ENCODE results near the gene FN1.

The FN1 gene

DNA sequence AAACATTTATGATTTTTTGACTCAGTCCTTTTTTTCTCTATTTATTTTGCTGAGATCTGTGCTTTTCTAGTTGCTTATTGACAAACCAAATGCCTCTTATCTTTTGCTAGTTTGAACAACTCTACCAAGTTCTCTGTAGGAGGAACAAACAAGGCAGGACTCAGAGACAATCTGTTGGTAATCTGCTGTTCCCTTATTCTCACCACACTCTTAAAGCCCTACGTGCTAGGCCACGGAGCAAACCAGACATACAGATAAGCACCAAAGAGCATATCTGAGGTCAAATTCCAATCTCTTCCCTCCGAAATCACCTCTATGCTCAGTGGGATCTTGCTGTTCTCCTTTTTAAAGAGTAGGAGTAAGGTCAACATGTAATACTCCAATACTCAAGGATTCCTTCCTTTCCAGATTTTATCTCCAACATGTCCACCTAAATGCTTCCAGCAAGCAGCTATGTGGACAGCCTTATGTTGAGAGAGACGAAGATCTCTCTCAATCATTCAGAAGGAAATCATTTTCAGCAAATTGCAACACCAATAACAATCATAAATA is 18.4 kb downstream of the FN1 start:
- Histone ChIP-seq H3K9ac (ENCODE audit: low read depth, low read length) (no peak overlapping the region), H3K4me2 (ENCODE audit: insufficient read depth, low read length) (no peak overlapping the region), H3K9me3 (ENCODE audit: insufficient read depth, low read length, severe bottlenecking) (no peaks in the 10 kb centered on the region), H3K27ac (ENCODE audit: low read length) (no peak overlapping the region), H4K20me1 (ENCODE audit: insufficient read depth, low read length) (no peaks in the 10 kb centered on the region), H3K79me2 (ENCODE audit: insufficient read depth, low read length) (no peaks in the 10 kb centered on the region), H3K4me1 (ENCODE audit: insufficient read depth, low read length) (no peaks in the 10 kb centered on the region), H3K36me3 (ENCODE audit: insufficient read depth, low read length) (no peaks in the 10 kb centered on the region), H3K27me3 (ENCODE audit: insufficient read depth, low read length, poor library complexity) (no peaks in the 10 kb centered on the region), H2AFZ (ENCODE audit: low read depth, low read length) (no peak overlapping the region), H3K4me3 (ENCODE audit: low read depth in 1 of 2, low read length in 2 of 2) (no peak overlapping the region)
- ATAC-seq (ENCODE audit: insufficient read depth, low read depth) (no peak), DNase-seq (no peak)
- TF ChIP-seq, protein P1, sequence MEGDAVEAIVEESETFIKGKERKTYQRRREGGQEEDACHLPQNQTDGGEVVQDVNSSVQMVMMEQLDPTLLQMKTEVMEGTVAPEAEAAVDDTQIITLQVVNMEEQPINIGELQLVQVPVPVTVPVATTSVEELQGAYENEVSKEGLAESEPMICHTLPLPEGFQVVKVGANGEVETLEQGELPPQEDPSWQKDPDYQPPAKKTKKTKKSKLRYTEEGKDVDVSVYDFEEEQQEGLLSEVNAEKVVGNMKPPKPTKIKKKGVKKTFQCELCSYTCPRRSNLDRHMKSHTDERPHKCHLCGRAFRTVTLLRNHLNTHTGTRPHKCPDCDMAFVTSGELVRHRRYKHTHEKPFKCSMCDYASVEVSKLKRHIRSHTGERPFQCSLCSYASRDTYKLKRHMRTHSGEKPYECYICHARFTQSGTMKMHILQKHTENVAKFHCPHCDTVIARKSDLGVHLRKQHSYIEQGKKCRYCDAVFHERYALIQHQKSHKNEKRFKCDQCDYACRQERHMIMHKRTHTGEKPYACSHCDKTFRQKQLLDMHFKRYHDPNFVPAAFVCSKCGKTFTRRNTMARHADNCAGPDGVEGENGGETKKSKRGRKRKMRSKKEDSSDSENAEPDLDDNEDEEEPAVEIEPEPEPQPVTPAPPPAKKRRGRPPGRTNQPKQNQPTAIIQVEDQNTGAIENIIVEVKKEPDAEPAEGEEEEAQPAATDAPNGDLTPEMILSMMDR (IDR thresholded peaks at IDR 0.05; ENCODE audit: borderline replicate concordance, extremely low read depth, low read length, poor library complexity, severe bottlenecking), result no peak
- TF ChIP-seq EZH2 (IDR thresholded peaks at IDR 0.05; ENCODE audit: borderline replicate concordance, low read depth, low read length, severe bottlenecking), result no peak

- no peaks in the 10 kb centered on the region for H3K4me1 ChIP-seq (ENCODE audit: insufficient read depth, low read length)
- ATAC-seq (ENCODE audit: insufficient read depth, low read depth) (no peak), DNase-seq (no peak)
- H2AFZ ChIP-seq (ENCODE audit: low read depth, low read length), result no peak overlapping the region
- no peaks in the 10 kb centered on the region for H3K79me2 ChIP-seq (ENCODE audit: insufficient read depth, low read length)
- no peaks in the 10 kb centered on the region for H3K9me3 ChIP-seq (ENCODE audit: insufficient read depth, low read length, severe bottlenecking)
- H3K4me3 ChIP-seq (ENCODE audit: low read depth in 1 of 2, low read length in 2 of 2), result no peak overlapping the region
- H3K36me3 ChIP-seq (ENCODE audit: insufficient read depth, low read length), result no peaks in the 10 kb centered on the region
- TF ChIP-seq, protein P1 (IDR thresholded peaks at IDR 0.05; ENCODE audit: borderline replicate concordance, extremely low read depth, low read length, poor library complexity, severe bottlenecking), result no peak
- no peak for TF ChIP-seq EZH2 (IDR thresholded peaks at IDR 0.05; ENCODE audit: borderline replicate concordance, low read depth, low read length, severe bottlenecking)
- no peak overlapping the region for H3K27ac ChIP-seq (ENCODE audit: low read length)
- H3K27me3 ChIP-seq (ENCODE audit: insufficient read depth, low read length, poor library complexity), result no peaks in the 10 kb centered on the region
- H3K4me2 ChIP-seq (ENCODE audit: insufficient read depth, low read length), result no peak overlapping the region
- no peaks in the 10 kb centered on the region for H4K20me1 ChIP-seq (ENCODE audit: insufficient read depth, low read length)
- no peak overlapping the region for H3K9ac ChIP-seq (ENCODE audit: low read depth, low read length)
Observed at GRCh38 chr2:215416656-215417055, 19.2 kb downstream of the FN1 start.

DNA sequence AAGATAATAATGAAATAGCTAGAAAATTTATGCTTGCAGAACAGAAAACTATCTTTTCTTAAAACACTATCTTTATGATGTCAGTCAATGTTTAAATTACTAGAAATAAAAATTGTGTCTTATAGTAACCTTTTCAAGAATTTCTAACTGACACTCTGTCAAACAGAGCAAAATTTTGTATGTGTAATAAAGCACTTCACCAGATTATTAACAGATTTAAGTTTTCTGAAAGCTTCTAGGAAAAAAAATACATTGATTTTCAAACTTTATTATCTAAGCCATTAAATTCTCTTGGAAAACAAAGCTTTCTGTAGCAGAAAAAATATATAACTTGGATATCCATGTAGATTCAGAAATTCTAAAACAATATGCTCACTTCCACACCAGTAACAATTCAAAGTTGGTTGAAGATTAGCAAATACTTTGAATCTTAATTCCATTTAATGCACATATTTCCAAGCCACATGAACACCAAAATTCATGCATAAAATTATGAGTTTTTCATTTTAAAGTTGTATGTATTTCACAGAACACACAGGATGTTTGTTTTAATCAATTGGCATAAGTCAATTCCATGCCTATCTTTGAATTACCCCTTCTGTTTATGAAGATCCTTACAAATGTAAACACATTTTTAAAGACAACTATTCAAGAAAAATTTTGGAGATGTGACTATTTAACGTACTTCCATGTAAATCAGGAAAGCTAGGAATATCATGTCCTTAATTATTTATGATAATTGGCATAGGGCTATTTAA is 19.9 kb downstream of the FN1 start:
- ATAC-seq (ENCODE audit: insufficient read depth, low read depth) (no peak), DNase-seq (no peak)
- no peak overlapping the region for H3K9ac ChIP-seq (ENCODE audit: low read depth, low read length)
- no peaks in the 10 kb centered on the region for H3K27me3 ChIP-seq (ENCODE audit: insufficient read depth, low read length, poor library complexity)
- no peak for TF ChIP-seq EZH2 (IDR thresholded peaks at IDR 0.05; ENCODE audit: borderline replicate concordance, low read depth, low read length, severe bottlenecking)
- TF ChIP-seq, protein P1 (IDR thresholded peaks at IDR 0.05; ENCODE audit: borderline replicate concordance, extremely low read depth, low read length, poor library complexity, severe bottlenecking), result no peak
- no peaks in the 10 kb centered on the region for H3K9me3 ChIP-seq (ENCODE audit: insufficient read depth, low read length, severe bottlenecking)
- no peak overlapping the region for H3K27ac ChIP-seq (ENCODE audit: low read length)
- H3K4me2 ChIP-seq (ENCODE audit: insufficient read depth, low read length), result no peak overlapping the region
- H4K20me1 ChIP-seq (ENCODE audit: insufficient read depth, low read length), result no peaks in the 10 kb centered on the region
- no peaks in the 10 kb centered on the region for H3K79me2 ChIP-seq (ENCODE audit: insufficient read depth, low read length)
- no peaks in the 10 kb centered on the region for H3K36me3 ChIP-seq (ENCODE audit: insufficient read depth, low read length)
- no peak overlapping the region for H2AFZ ChIP-seq (ENCODE audit: low read depth, low read length)
- no peak overlapping the region for H3K4me3 ChIP-seq (ENCODE audit: low read depth in 1 of 2, low read length in 2 of 2)
- no peaks in the 10 kb centered on the region; the same call in 1 of the 2 replicates for H3K4me1 ChIP-seq (ENCODE audit: insufficient read depth, low read length)
